ENCODE results near the gene PPP1R12B.
"Not testable (repeated sequence)": the region's sequence is repeated elsewhere in the genome, so short reads cannot be mapped to it uniquely, and the experiment has no call there.

GRCh38 chr1:202451641-202452040 lies 103.1 kb downstream of the PPP1R12B start:
- TF ChIP-seq CTCF (IDR thresholded peaks at IDR 0.05; ENCODE audit: low read depth, low read length, poor library complexity, severe bottlenecking); EZH2phosphoT487 (IDR thresholded peaks at IDR 0.05; ENCODE audit: borderline replicate concordance, low read length): not testable (repeated sequence)
